Astrocyte (in vitro differentiated cells and primary cell): Measurements from ENCODE around the gene MAP1LC3A.

ENCODE experiments used
- EZH2 ChIP-seq: IDR thresholded peaks from 2 replicates; pipeline ENCODE4 v1.6.1; 2012; ENCODE audit warnings: mild to moderate bottlenecking, low read length, inconsistent platforms; ENCODE audit not compliant: insufficient read depth
- TF ChIP-seq, protein P1 (sequence below): IDR thresholded peaks from 2 replicates; pipeline ENCODE4 v1.5.1; 2011; ENCODE audit warnings: low read depth, mild to moderate bottlenecking, inconsistent platforms, low read length, moderate library complexity; ENCODE audit not compliant: insufficient read depth

DNA sequence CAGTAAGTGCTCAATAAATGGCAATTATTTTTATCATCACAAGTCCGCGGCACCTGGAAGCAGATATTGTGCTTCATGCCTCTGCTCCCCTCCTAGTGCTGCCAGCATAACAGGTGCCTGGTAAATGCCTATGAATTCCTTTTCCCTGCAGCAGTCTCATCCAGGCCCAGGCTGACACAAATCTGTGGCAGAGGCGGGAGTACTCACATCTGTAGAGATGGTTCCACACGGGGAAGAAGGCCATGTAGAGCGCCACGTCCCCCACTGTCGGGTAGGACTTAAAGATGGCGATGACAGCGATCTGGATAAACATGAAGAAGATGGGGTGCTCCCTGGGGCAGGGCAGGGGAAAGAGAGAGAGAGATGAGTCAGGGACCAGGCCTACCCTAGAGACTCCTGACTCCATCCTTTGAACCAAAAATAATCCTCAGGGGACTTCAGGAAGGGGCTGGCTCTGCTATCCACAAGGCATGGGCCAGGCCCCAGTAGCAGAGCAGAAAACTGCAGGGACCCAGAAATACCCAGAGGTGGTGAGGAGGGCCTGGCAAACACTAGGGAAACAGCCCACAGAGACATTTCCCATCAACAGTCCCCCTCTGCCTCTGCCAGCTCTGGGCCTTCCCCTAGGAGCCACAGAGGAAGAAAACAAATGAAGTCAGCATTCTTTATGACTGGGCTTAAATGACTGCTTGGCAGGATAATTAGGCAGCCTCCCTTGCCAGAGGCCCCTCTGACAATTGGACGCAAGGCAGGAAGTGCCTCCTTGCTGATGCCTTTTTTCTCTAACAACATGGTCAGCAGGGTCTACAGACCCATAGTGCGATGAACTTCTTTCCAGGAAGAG, 23.0 kb downstream of the MAP1LC3A start:
- TF ChIP-seq, protein P1, sequence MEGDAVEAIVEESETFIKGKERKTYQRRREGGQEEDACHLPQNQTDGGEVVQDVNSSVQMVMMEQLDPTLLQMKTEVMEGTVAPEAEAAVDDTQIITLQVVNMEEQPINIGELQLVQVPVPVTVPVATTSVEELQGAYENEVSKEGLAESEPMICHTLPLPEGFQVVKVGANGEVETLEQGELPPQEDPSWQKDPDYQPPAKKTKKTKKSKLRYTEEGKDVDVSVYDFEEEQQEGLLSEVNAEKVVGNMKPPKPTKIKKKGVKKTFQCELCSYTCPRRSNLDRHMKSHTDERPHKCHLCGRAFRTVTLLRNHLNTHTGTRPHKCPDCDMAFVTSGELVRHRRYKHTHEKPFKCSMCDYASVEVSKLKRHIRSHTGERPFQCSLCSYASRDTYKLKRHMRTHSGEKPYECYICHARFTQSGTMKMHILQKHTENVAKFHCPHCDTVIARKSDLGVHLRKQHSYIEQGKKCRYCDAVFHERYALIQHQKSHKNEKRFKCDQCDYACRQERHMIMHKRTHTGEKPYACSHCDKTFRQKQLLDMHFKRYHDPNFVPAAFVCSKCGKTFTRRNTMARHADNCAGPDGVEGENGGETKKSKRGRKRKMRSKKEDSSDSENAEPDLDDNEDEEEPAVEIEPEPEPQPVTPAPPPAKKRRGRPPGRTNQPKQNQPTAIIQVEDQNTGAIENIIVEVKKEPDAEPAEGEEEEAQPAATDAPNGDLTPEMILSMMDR: no peak
- no peak for TF ChIP-seq EZH2
